NT2/D1 (cell line): Measurements from ENCODE around the gene LHX3.
A peak's percentile ranks its signal among the peaks of the same experiment; 100 is the strongest.

Experiments used
- DNase-seq: peaks from one replicate; pipeline ENCODE4 v3.0.0-alpha.2; 2011; ENCODE audit warnings: low read depth, low spot score
- H3K27me3 ChIP-seq: 2 replicates; pipeline ENCODE4 v1.6.0; 2011; ENCODE audit warnings: mild to moderate bottlenecking; ENCODE audit not compliant: insufficient read length, insufficient read depth
- H3K36me3 ChIP-seq: 2 replicates; pipeline ENCODE4 v1.6.1; 2011; ENCODE audit warnings: mild to moderate bottlenecking, low read length, mixed read lengths; ENCODE audit not compliant: insufficient read depth, insufficient read length
- H3K4me1 ChIP-seq: 2 replicates; pipeline ENCODE4 v1.5.1; 2011; ENCODE audit not compliant: insufficient read depth, insufficient read length
- H3K4me3 ChIP-seq: 2 replicates; pipeline ENCODE4 v1.5.1; 2011; ENCODE audit warnings: low read depth; ENCODE audit not compliant: insufficient read length
- H3K9ac ChIP-seq: 2 replicates; pipeline ENCODE4 v1.6.0; 2011; ENCODE audit warnings: low read depth; ENCODE audit not compliant: insufficient read length
- H3K9me3 ChIP-seq: 2 replicates; pipeline ENCODE4 v1.5.1; 2011; ENCODE audit warnings: mild to moderate bottlenecking, low read length; ENCODE audit not compliant: insufficient read depth
- SUZ12 ChIP-seq: IDR thresholded peaks from 2 replicates; pipeline ENCODE4 v1.6.1; 2011; ENCODE audit not compliant: insufficient read length, insufficient read depth; ENCODE audit errors: extremely low read depth
- YY1 ChIP-seq: IDR thresholded peaks from 2 replicates; pipeline ENCODE4 v1.6.1; 2011; ENCODE audit not compliant: insufficient read length, insufficient read depth
- ZNF274 ChIP-seq: IDR thresholded peaks from 2 replicates; pipeline ENCODE4 v1.6.1; 2011; ENCODE audit warnings: mild to moderate bottlenecking, low read depth, low read length

Gene LHX3

DNA sequence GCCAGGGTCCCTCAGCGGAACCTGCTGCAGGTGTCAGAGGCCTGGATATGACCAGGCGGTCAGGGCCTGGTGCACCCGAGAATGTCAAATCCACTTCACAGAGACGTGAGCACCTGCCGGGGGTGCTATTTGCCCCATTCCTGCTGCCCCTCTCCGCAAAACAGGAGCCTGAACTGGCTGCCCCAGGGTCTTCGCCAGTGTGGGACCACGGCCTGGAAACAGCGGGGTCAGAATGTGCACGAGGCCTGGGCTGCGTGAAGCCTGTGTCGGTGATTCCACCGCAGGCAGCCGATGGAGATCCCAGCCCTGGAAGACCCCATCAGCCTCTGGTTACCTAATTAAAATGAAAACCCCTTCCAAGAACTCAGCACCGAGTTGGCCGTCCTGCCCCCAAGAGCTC is 45.1 kb downstream of the LHX3 start:
- Histone ChIP-seq H3K4me3 (no peak overlapping the region), H3K4me1 (peaks cover 12% of the 10 kb centered on the region), H3K9ac (no peak overlapping the region), H3K36me3 (no peaks in the 10 kb centered on the region), H3K27me3 (peaks cover 4% of the 10 kb centered on the region), H3K9me3 (peaks cover 6% of the 10 kb centered on the region; the same call in 1 of the 2 replicates)
- TF ChIP-seq SUZ12 (no peak), ZNF274 (no peak), YY1 (no peak)
- no peak for DNase-seq

DNA sequence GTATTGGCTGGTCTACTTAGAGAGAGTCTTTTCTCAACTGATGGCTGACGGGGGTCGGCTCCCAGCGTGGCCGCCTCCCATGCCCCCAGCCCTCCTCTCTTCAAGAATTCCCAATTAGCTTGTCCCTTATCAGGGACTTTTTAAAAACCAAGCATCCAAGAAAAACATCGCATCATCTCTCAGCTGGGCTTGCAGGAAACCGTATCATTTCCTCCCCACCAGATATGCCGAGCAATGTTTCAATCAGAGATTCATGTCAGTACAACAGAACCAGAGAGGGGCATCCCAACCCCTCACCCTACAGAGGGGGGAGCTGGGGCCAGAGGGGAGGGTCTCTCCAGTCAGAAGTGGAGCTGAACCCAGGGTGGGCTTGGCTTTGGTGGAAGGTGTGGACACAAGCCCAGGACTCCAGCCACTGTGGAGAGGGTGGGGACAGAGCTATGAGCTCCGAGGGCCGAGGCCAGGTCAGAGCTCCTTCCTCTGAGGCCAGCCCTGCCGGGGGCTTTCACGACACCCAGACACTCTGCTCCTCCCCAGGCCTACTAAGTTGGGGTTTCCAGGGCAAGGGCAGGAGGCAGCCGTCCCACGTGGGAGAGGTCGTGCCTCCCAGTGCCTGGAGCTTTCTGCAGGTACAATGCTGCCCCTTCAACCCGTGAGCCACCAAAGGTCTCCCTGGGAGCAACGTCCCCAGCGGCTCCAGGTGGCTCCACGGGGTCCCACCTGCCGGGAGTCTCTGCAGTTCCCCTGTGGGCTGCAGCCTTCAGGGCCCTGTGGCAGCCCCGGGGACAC is 47.3 kb downstream of the LHX3 start:
- no peak for DNase-seq
- Histone ChIP-seq H3K4me3 (no peak overlapping the region), H3K9ac (no peak overlapping the region), H3K9me3 (no peaks in the 10 kb centered on the region), H3K36me3 (no peaks in the 10 kb centered on the region), H3K27me3 (peaks cover 4% of the 10 kb centered on the region), H3K4me1 (peaks cover 25% of the 10 kb centered on the region)
- TF ChIP-seq ZNF274 = no peak
- no peak for TF ChIP-seq SUZ12
- TF ChIP-seq YY1 = no peak

DNA sequence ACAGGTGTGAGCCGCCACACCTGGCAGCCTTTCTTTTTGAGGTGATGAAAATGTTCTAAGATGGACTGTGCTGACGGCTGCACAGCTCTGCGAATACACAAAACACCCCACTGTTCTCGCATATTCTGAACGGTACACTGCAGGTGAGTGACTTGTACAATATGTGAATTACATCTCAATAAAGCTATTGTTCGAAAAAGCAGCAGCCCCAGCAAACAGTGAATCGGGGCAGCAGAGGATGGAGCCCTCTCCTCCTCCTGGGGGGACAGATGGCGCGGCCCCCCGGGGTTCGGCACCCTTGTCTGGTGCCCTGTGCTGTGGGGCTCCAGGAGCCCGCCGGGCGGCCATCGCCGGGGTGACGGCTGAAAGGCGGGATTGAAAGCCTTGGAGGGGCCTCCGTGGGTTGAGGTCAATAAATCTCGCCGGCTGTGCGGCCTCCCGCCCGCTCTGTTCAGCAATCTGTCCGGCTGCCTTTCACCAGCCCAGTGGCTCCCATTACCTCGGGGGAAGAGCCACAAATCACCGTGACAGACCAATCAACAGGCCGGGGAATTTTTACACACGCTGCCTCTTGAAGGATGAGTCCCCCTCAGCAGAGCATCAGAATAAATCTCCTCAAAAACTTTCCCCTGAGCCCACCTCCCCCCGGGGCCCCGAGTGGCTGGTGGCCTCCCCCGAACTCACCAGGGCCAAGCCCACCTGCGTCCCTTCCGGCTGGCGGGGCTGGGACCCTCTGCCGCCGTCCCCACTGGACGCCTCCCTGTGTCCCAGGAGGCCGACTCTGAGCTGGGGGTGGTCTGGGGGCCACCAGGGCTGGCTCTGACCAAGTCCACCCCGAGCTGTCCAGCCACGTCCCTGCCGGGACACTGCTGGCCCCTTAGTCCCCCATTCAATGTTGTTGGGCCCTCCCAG is 48.5 kb downstream of the LHX3 start:
- Histone ChIP-seq H3K27me3 (peaks cover 4% of the 10 kb centered on the region), H3K9me3 (no peaks in the 10 kb centered on the region), H3K4me1 (peaks cover 35% of the 10 kb centered on the region), H3K9ac (no peak overlapping the region), H3K36me3 (no peaks in the 10 kb centered on the region), H3K4me3 (no peak overlapping the region)
- TF ChIP-seq ZNF274 (no peak), YY1 (no peak), SUZ12 (no peak)
- no peak for DNase-seq

DNA sequence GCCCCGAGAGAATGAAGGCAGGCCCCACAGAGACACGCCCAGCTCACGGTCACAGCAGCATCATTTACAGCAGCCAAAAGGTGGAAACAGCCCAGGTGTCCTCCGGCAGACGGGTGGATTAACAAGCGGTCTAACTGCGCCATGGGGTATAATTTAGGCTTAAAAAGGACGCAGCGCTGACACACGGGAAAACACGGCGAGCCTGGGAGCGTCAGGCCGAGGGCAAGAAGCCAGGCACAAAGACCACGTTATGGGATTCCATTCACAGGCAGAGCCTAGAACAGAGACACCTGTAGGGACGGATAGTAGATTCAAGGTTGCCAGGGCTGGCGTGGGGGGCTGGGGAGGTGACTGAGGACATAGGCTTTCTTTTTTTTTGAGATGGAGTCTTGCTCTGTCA is 49.4 kb downstream of the LHX3 start:
- Histone ChIP-seq H3K4me1 (peaks cover 36% of the 10 kb centered on the region), H3K4me3 (no peak overlapping the region), H3K27me3 (peaks cover 4% of the 10 kb centered on the region), H3K9me3 (no peaks in the 10 kb centered on the region), H3K36me3 (no peaks in the 10 kb centered on the region), H3K9ac (no peak overlapping the region)
- DNase-seq = no peak
- TF ChIP-seq SUZ12 = no peak
- TF ChIP-seq ZNF274 = no peak
- TF ChIP-seq YY1 = no peak

DNA sequence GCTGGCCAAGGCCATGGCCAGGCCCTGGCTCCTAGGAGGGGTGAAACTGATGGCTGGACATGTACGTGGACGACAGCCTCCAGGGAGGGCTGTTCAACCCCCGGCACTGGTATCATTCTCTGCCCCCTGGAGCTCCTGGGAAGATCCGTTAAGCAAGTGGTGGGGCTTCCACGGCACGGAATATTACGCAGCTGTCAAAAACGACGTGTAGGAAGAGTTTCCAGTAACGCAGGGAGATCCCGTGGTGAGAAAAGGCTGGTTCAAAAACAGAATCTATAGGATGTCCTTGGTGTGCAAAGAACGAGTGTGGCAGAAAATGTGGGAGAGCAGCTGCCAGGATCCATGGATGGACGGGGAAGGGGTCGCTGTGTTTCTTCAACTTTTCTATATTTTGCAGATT is 50.0 kb downstream of the LHX3 start:
- DNase-seq = no peak
- Histone ChIP-seq H3K36me3 (no peaks in the 10 kb centered on the region), H3K4me1 (peaks cover 35% of the 10 kb centered on the region), H3K4me3 (no peak overlapping the region), H3K9me3 (no peaks in the 10 kb centered on the region), H3K9ac (no peak overlapping the region), H3K27me3 (peaks cover 6% of the 10 kb centered on the region)
- TF ChIP-seq ZNF274 = no peak
- TF ChIP-seq YY1 = no peak
- no peak for TF ChIP-seq SUZ12

DNA sequence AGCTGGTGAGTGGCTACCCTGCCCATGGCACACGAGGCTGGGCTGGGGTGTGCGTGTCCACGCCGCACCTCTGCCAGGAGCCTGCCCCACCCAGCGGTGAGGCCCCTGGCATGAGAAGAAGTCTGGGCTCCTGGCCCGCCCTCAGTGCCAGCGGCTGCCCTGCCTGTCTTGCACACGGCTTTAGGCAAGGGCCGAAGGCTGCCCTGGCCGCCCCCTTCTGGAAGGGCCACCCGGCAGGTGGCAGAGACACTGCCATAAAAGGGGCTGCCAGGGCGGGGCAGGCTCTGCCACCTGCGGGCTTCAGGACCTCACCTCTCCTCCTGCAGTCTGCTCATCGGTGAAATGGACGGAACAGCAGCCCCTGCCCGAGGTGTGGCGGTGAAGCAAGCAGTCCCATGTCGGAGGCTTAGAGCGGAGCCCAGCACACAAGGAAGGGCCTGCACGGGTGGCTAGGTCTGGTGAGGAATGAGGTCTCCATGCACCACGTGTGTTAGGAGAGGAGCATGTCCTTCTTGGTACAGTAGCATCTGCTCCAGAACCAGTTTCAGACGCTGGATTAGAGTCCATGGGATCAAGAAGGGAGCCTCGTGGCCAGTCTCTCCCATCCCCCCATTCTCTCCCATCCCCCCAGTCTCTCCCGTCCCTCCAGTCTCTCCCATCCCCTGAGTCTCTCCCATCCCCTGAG is 51.4 kb downstream of the LHX3 start:
- no peaks in the 10 kb centered on the region for H3K36me3 ChIP-seq
- H3K9ac ChIP-seq = peak overlapping the region; percentile 27
- peaks cover 6% of the 10 kb centered on the region for H3K27me3 ChIP-seq
- no peaks in the 10 kb centered on the region for H3K9me3 ChIP-seq
- H3K4me1 ChIP-seq = peaks cover 39% of the 10 kb centered on the region
- TF ChIP-seq SUZ12 (no peak), YY1 (no peak), ZNF274 (no peak)
- no peak for DNase-seq
- no peak overlapping the region for H3K4me3 ChIP-seq

DNA sequence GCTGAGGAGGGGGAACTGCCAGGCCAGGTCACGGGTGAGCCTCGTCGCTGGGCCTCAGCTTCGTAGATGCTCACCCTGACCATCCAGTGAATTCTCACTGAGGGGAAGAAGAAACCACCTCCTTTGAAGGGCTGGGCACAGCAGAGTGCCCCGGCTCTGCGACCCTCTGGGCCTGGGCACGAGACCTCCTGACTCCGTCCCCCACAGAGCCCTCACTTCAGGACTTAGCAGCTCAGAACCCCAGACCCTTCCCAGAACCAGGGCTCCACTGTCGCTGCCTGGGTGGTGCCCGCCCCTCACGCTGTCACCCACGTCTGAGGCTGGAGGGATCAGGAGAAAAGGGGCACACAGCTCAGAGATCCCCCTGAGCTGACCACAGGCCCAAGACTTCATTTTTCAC is 52.0 kb downstream of the LHX3 start:
- Histone ChIP-seq H3K27me3 (peaks cover 4% of the 10 kb centered on the region), H3K9me3 (no peaks in the 10 kb centered on the region), H3K9ac (peak overlapping the region; percentile 6), H3K4me1 (peaks cover 45% of the 10 kb centered on the region), H3K36me3 (no peaks in the 10 kb centered on the region), H3K4me3 (no peak overlapping the region)
- no peak for DNase-seq
- TF ChIP-seq ZNF274 = no peak
- TF ChIP-seq SUZ12 = no peak
- no peak for TF ChIP-seq YY1
